ENCODE data around the gene LHX2.

The LHX2 gene

DNA sequence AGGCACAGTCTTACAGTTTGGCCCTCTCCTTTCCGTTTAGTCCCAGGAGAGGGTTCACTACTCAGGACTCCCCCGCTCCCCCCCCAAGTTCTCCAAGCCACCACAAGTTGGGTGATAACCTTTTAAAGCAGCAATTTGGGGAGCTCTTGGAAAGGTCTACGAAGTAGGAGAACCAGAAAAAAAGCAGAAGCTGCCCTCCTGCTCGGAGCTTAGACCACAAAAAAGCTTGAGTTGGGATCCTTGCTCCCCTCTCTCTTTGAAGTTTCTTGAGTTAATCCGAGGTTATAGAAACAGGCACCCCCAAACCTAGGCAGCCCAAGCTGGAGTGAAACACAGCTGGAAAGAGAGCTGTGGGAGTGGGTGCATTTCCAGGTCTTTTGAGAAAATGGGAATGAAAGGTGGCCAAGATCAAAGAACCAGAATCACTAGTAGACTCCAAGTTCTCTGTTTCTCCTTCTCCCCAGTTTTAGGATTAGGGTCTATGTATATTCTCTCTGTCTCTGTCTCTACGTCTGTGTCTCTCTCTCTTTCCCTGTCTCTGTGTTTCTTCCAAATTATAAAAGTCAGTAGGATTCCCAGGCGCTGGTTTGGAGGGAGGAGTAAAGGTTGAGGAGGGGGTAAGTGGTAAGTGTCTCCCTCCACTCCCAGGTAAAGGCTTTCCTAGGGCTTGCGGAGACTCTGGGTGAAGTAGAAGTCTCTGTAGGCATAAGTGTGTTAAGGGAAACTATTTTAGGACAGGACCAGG is 2.8 kb downstream of the LHX2 start:
- no peak for DNase-seq (ENCODE audit: low spot score)

GRCh38 chr9:124014956-124015660 is 3.5 kb downstream of the LHX2 start:
- DNase-seq (ENCODE audit: low spot score), result no peak

DNA sequence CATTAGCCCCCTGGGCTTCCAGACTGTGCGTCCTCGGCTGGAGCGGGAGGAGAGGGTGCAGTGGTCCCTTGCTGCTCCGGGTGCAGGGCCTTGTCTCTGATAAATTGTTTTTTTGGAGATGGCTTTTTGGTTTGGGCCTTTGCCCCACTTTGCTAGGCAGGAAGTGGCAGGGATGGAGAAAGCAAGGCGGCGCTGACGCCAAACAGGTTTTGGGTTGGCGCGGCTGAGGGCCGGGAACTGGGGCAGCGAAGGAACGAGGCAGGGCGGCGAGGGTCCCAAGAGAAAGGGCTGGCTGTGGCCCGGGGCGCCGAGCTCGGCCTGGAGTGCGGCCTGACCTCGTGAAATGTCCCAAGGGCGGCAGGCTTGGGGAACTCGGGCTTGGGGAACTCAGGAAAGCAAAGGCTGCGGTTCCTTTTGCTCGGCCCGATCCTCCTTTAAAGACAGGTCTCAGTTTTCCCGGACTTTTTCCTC is 4.1 kb downstream of the LHX2 start:
- no peak for DNase-seq (ENCODE audit: low spot score)

DNA sequence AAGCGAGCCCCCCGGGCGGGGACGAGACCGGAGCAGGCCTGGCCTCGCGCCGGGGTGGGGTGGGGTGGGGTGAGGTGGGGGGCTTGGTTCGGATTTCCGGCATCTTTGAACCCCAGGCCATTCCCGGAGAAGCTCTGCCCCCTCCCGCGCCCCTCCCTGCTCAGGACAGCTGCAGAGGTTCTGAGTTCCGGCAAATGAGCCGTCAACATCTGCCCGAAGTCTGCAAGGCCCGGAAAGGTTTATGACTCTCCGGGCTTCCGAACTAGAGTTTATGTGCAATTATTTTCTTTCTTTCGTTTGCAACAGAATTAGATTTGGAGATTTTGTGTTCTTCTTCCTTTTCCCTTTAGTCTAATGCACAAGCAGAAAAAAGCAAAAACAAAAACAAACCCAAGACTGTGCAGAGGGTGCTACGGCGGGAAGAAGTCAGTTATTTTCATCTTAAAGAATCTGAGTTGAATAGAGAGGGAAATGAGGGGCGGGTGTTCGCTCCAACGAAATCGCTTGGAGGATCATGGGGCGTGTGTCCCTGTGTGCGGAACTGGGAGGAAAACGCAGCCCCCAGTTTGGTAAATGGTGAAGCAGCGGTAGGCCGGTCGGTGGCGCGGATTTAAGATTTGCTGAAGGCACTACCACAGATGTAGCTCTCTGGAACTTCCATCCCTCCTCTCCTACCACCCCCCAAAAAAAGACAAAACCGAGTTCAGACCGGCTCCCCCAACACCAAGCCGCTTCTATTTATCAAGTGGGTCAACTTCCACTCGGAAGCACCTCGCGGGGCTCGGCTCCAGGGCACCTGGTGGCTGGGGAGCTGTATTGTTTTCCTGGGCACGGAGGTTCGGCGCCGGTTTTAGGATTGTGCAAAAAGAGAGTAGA is 4.8 kb downstream of the LHX2 start:
- no peak for DNase-seq (ENCODE audit: low spot score)

GRCh38 chr9:124017051-124017928 is 5.7 kb downstream of the LHX2 start:
- peak; percentile 62 for DNase-seq (ENCODE audit: low spot score)

- peak; percentile 59 for DNase-seq (ENCODE audit: low spot score)
Observed at GRCh38 chr9:124017929-124018729, 6.6 kb downstream of the LHX2 start.

- no peak for DNase-seq (ENCODE audit: low spot score)
Observed at GRCh38 chr9:124018730-124019697, 7.4 kb downstream of the LHX2 start.

- no peak for DNase-seq (ENCODE audit: low spot score)
Observed at GRCh38 chr9:124019771-124020519, 8.4 kb downstream of the LHX2 start.

DNA sequence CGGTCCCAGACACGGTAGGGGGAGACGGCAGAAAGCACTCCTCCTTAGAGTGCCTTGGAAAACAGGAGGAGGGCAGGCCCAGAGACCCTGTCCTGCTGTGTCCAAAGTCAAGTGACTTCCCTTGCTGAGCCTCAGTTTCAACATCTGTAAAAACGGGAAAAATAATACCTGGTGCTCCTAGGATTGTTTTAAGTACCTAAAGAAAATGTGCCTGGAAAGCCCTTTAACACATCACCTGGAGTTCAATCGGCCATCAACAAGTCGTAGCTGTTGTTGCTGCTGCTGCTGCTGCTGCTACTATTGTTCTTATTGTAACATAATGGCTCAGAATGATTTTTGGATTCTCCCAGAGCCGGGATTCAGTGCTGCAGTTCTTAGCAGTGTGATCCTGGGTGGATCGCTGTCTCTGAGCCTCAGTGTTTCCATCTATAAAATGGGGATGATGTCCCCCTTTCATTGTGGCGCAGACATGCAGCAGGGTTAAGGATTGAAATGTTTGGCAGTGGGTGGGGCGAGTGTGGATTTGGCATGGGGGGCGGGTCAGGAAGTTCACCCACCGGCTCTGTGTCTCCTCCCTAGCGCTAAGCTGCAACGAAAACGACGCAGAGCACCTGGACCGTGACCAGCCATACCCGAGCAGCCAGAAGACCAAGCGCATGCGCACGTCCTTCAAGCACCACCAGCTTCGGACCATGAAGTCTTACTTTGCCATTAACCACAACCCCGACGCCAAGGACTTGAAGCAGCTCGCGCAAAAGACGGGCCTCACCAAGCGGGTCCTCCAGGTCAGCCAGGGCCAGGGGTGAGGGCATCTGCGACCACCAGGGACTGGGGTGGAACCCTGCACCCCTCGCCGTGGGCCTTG is 9.2 kb downstream of the LHX2 start:
- no peak for DNase-seq (ENCODE audit: low spot score)

GRCh38 chr9:124021385-124021769 is 9.8 kb downstream of the LHX2 start:
- DNase-seq (ENCODE audit: low spot score), result no peak

- DNase-seq (ENCODE audit: low spot score), result no peak
Observed at GRCh38 chr9:124022201-124023121, 10.9 kb downstream of the LHX2 start.

GRCh38 chr9:124024107-124024506 is 12.5 kb downstream of the LHX2 start:
- no peak for DNase-seq (ENCODE audit: low spot score)

GRCh38 chr9:124029617-124030016 is 18.0 kb downstream of the LHX2 start:
- DNase-seq (ENCODE audit: low spot score), result no peak

DNA sequence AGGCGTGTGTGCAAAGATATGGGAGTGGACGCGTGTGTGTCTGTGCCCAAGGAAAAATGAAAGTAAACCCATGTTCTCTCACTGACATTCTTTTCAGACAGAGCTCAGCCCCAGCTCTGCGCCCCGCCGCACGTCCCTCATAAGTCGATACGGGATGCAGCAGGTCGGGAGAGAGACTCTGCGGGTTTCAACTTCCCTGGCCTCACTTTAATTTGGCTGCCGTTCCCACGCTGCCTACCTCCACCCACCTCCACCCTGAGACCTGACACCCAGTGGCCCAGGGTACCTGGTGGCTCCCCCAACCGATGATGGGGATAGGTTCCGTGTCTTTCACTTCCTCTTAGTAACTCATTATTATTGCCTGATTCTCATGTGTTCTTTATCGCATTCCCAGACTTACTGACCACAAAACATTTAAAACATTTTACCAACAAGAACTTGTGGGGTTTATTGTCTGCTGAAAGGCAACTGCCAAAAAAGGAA is 19.4 kb downstream of the LHX2 start:
- no peak for DNase-seq (ENCODE audit: low spot score)

DNA sequence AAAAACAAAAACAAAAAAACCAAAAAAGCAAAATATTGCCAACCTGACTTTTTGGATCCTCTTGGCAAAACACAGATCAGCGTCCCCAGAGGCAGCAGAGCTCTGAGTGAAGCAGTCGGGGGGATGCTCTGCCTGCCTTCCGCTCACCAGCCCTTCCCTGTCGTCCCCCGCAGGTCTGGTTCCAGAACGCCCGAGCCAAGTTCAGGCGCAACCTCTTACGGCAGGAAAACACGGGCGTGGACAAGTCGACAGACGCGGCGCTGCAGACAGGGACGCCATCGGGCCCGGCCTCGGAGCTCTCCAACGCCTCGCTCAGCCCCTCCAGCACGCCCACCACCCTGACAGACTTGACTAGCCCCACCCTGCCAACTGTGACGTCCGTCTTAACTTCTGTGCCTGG is 20.7 kb downstream of the LHX2 start:
- DNase-seq (ENCODE audit: low spot score), result no peak

DNA sequence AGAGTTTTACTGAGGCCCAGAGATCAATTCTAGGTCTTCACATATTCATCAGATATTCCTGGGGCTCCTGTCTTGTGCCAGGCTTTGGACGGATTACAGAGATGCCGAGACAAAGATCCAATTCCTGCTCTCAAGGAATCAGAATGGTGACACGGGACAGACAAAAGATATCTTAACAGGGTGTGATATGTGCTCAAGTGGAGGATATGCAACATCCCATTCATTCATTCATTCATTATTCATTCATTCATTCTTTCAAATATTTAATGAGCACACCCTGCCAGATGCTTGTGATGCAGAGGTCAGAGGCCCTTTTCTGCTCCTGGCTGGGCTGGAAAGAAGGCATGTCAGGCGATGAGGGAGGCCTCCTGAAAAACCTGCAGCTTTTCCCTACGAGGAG is 21.8 kb downstream of the LHX2 start:
- no peak for DNase-seq (ENCODE audit: low spot score)

DNA sequence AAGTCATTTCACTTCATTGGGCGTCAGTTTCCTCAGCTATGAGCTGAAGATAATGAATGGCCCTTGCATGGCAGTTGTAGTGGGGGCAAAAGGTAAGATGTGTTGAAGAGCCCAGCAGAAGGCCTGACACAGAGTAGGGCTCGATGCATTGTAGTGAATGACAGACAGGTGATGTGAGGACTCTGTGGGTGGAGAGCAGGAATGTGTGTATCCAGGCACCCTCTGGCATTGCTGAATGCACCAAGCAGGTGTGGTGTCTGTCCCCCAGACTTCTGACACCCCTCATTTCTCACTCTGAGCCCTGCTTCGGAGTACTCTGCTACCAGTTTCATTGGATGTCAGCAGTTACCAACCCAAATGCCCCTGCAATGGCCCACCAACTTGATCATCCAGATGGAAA is 22.4 kb downstream of the LHX2 start:
- no peak for DNase-seq (ENCODE audit: low spot score)
